Cardiac muscle cell (in vitro differentiated cells and primary cell): ENCODE results near the gene VPS35L. TPM values are rescaled to one million over a fixed set of nuclear protein-coding genes. Genes with fewer than 3 reads are reported as not detected.

Source experiments
- DNase-seq, 2 donors: peaks; one replicate each; pipeline versions ENCODE4 v3.0.0 to v3.0.0-alpha.2; 2010 to 2017; ENCODE audit warnings: low read depth in 1 of 2, low spot score in 1 of 2
- H3K27ac ChIP-seq: fragments of 200-600 bp; sonication (generic); 2 replicates; pipeline ENCODE4 v1.5.1; 2016
- H3K27me3 ChIP-seq: fragments of 200-600 bp; sonication (generic); 2 replicates; pipeline ENCODE4 v1.6.0; 2016; ENCODE audit warnings: control low read depth
- H3K36me3 ChIP-seq: fragments of 200-600 bp; sonication (generic); 2 replicates; pipeline ENCODE4 v1.5.1; 2016; ENCODE audit warnings: control low read depth
- H3K4me1 ChIP-seq: fragments of 200-600 bp; sonication (generic); 2 replicates; pipeline ENCODE4 v1.8.1; 2017; ENCODE audit warnings: low read depth, mild to moderate bottlenecking, mixed run types
- H3K4me3 ChIP-seq: fragments of 200-600 bp; sonication (generic); 2 replicates; pipeline ENCODE4 v1.5.1; 2016; ENCODE audit warnings: mild to moderate bottlenecking
- H3K9me3 ChIP-seq: fragments of 200-600 bp; sonication (generic); 2 replicates; pipeline ENCODE4 v1.5.1; 2017; ENCODE audit warnings: low read depth, mild to moderate bottlenecking, control low read depth
- polyA plus RNA-seq: library from polyadenylated mRNA; unstranded; fragments of >200 nt; fragmentation: Nextera tagmentation; extraction: Ambion mirVana; gene quantifications from 2 replicates; pipeline ENCODE4 v1.2.1, GENCODE V29; 2016
- total RNA-seq: library from RNA; depleted of rRNA; stranded (reverse); fragments of >200 nt; gene quantifications from 2 replicates; pipeline ENCODE4 v1.2.3, GENCODE V29; 2016
- TF ChIP-seq, protein P1 (sequence below): IDR thresholded peaks from 2 replicates; pipeline ENCODE4 v1.5.1; 2012; ENCODE audit warnings: low read depth, mild to moderate bottlenecking, low read length

The VPS35L gene, protein sequence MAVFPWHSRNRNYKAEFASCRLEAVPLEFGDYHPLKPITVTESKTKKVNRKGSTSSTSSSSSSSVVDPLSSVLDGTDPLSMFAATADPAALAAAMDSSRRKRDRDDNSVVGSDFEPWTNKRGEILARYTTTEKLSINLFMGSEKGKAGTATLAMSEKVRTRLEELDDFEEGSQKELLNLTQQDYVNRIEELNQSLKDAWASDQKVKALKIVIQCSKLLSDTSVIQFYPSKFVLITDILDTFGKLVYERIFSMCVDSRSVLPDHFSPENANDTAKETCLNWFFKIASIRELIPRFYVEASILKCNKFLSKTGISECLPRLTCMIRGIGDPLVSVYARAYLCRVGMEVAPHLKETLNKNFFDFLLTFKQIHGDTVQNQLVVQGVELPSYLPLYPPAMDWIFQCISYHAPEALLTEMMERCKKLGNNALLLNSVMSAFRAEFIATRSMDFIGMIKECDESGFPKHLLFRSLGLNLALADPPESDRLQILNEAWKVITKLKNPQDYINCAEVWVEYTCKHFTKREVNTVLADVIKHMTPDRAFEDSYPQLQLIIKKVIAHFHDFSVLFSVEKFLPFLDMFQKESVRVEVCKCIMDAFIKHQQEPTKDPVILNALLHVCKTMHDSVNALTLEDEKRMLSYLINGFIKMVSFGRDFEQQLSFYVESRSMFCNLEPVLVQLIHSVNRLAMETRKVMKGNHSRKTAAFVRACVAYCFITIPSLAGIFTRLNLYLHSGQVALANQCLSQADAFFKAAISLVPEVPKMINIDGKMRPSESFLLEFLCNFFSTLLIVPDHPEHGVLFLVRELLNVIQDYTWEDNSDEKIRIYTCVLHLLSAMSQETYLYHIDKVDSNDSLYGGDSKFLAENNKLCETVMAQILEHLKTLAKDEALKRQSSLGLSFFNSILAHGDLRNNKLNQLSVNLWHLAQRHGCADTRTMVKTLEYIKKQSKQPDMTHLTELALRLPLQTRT
- total RNA-seq: 31.5 and 32.5 TPM in 2 replicates
- polyA plus RNA-seq: 61.6 and 63.0 TPM in 2 replicates

GRCh38 chr16:19555186-19555937 is at the start of gene VPS35L:
Gene VPS35L, plus strand, starts transcription at chr16:19555703. Its CDS starts 27 bp downstream, at chr16:19555730.
- peak; percentile 98 to 100 for DNase-seq

GRCh38 chr16:19506965-19507364 is 48.5 kb upstream of the VPS35L start:
- TF ChIP-seq, protein P1, sequence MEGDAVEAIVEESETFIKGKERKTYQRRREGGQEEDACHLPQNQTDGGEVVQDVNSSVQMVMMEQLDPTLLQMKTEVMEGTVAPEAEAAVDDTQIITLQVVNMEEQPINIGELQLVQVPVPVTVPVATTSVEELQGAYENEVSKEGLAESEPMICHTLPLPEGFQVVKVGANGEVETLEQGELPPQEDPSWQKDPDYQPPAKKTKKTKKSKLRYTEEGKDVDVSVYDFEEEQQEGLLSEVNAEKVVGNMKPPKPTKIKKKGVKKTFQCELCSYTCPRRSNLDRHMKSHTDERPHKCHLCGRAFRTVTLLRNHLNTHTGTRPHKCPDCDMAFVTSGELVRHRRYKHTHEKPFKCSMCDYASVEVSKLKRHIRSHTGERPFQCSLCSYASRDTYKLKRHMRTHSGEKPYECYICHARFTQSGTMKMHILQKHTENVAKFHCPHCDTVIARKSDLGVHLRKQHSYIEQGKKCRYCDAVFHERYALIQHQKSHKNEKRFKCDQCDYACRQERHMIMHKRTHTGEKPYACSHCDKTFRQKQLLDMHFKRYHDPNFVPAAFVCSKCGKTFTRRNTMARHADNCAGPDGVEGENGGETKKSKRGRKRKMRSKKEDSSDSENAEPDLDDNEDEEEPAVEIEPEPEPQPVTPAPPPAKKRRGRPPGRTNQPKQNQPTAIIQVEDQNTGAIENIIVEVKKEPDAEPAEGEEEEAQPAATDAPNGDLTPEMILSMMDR: no peak
- H3K4me3 ChIP-seq: no peak overlapping the region
- H3K9me3 ChIP-seq: no peaks in the 10 kb centered on the region
- H3K27me3 ChIP-seq: no peaks in the 10 kb centered on the region
- H3K36me3 ChIP-seq: peaks cover 51% of the 10 kb centered on the region
- no peak for DNase-seq
- H3K27ac ChIP-seq: no peak overlapping the region
- no peaks in the 10 kb centered on the region for H3K4me1 ChIP-seq

More at GRCh38 chr16:19555186-19555937, at the start of gene VPS35L:
- H3K9me3 ChIP-seq: no peaks in the 10 kb centered on the region
- H3K36me3 ChIP-seq: peaks cover 8% of the 10 kb centered on the region
- peak within 1 kb of the TSS; percentile 88 for H3K27ac ChIP-seq
- H3K4me3 ChIP-seq: peak within 1 kb of the TSS; percentile 81
- TF ChIP-seq, protein P1: peak; percentile 61
- H3K4me1 ChIP-seq: no peaks in the 10 kb centered on the region
- no peaks in the 10 kb centered on the region for H3K27me3 ChIP-seq

- H3K27me3 ChIP-seq: no peaks in the 10 kb centered on the region
- TF ChIP-seq, protein P1: no peak
- no peak overlapping the region for H3K27ac ChIP-seq
- H3K9me3 ChIP-seq: no peaks in the 10 kb centered on the region
- peaks cover 56% of the 10 kb centered on the region for H3K36me3 ChIP-seq
- DNase-seq: no peak
- no peaks in the 10 kb centered on the region for H3K4me1 ChIP-seq
- no peak overlapping the region for H3K4me3 ChIP-seq
Observed at GRCh38 chr16:19507867-19508266, 47.6 kb upstream of the VPS35L start.

- H3K27me3 ChIP-seq: no peaks in the 10 kb centered on the region
- no peaks in the 10 kb centered on the region for H3K4me1 ChIP-seq
- H3K4me3 ChIP-seq: no peak overlapping the region
- H3K27ac ChIP-seq: no peak overlapping the region
- DNase-seq: no peak
- TF ChIP-seq, protein P1: no peak
- peaks cover 67% of the 10 kb centered on the region for H3K36me3 ChIP-seq
- no peaks in the 10 kb centered on the region for H3K9me3 ChIP-seq
Observed at GRCh38 chr16:19512297-19512696, 43.2 kb upstream of the VPS35L start.

GRCh38 chr16:19513377-19514053 is 42.0 kb upstream of the VPS35L start:
- TF ChIP-seq, protein P1: no peak
- H3K4me1 ChIP-seq: no peaks in the 10 kb centered on the region
- DNase-seq: peak in 1 of 2 donors; percentile 56

More at GRCh38 chr16:19513377-19514053, 42.0 kb upstream of the VPS35L start:
- H3K36me3 ChIP-seq: peaks cover 59% of the 10 kb centered on the region
- H3K27me3 ChIP-seq: no peaks in the 10 kb centered on the region
- no peak overlapping the region for H3K4me3 ChIP-seq
- no peak overlapping the region for H3K27ac ChIP-seq
- H3K9me3 ChIP-seq: no peaks in the 10 kb centered on the region
